Limb (tissue), 2 donors: Measurements from ENCODE around the gene LIN7C.

Source experiments
- DNase-seq, 2 donors: peaks; one replicate each; pipeline ENCODE4 v3.0.0-alpha.2; 2016; ENCODE audit errors: extremely low spot score in 2 of 2

Gene LIN7C

GRCh38 chr11:27470826-27471588 lies 35.6 kb downstream of the LIN7C start:
- no peak for DNase-seq

- no peak for DNase-seq
These were observed 36.4 kb downstream of the LIN7C start for GRCh38 chr11:27470166-27470565.

GRCh38 chr11:27468995-27469695 lies 37.4 kb downstream of the LIN7C start:
- no peak for DNase-seq

GRCh38 chr11:27468209-27468994 lies 38.2 kb downstream of the LIN7C start:
- DNase-seq, result no peak

- no peak for DNase-seq
These were observed 39.2 kb downstream of the LIN7C start for GRCh38 chr11:27467181-27467913.

- DNase-seq, result no peak
These were observed 40.2 kb downstream of the LIN7C start for GRCh38 chr11:27466363-27466762.

GRCh38 chr11:27465629-27466028 lies 40.9 kb downstream of the LIN7C start:
- DNase-seq, result no peak

- DNase-seq, result no peak
These were observed 41.7 kb downstream of the LIN7C start for GRCh38 chr11:27464909-27465308.

- no peak for DNase-seq
These were observed 42.3 kb downstream of the LIN7C start for GRCh38 chr11:27464289-27464696.

- DNase-seq, result no peak
These were observed 44.0 kb downstream of the LIN7C start for GRCh38 chr11:27462543-27462942.

- DNase-seq, result no peak
These were observed 46.2 kb downstream of the LIN7C start for GRCh38 chr11:27460158-27460978.

- DNase-seq, result no peak
These were observed 47.4 kb downstream of the LIN7C start for GRCh38 chr11:27459191-27459590.

GRCh38 chr11:27458182-27458581 lies 48.4 kb downstream of the LIN7C start:
- no peak for DNase-seq

GRCh38 chr11:27456795-27457329 lies 49.7 kb downstream of the LIN7C start:
- no peak for DNase-seq

GRCh38 chr11:27456140-27456794 lies 50.3 kb downstream of the LIN7C start:
- DNase-seq, result no peak

- no peak for DNase-seq
These were observed 50.9 kb downstream of the LIN7C start for GRCh38 chr11:27455667-27456066.

GRCh38 chr11:27453701-27454100 lies 52.9 kb downstream of the LIN7C start:
- no peak for DNase-seq

GRCh38 chr11:27452147-27452546 lies 54.4 kb downstream of the LIN7C start:
- no peak for DNase-seq

- no peak for DNase-seq
These were observed 55.2 kb downstream of the LIN7C start for GRCh38 chr11:27451244-27451965.
